KG1 (cell line): Measurements from ENCODE around the gene AP3B1.

Experiments used
- DNase-seq: peaks from one replicate; lab custom pipeline; 2025; lab: John Stamatoyannopoulos, UW

The AP3B1 gene

GRCh38 chr5:78291687-78292086 is 2.8 kb downstream of the AP3B1 start:
- no peak for DNase-seq

DNA sequence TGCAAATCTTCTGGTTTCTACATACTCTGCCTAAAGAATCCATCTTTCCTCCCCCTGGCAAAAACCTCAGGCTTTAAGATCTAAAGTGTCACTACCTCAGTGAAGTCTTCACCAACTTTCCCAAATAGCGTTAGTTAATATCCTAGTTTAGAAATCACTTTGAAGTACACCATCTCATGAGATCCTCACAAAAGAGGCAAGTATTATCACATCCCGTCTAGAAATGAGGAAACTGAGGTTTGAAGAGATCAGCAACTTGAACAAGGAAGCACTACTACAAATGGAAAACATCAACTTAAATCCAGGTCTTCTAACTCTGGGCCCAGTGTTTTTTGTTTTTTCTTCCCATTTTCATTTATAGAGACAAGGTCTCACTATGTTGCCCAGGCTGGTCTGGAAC is 4.6 kb downstream of the AP3B1 start:
- no peak for DNase-seq

GRCh38 chr5:78288246-78288645 is 6.3 kb downstream of the AP3B1 start:
- DNase-seq: no peak

- DNase-seq: no peak
These were observed 6.7 kb downstream of the AP3B1 start for GRCh38 chr5:78287833-78288232.

DNA sequence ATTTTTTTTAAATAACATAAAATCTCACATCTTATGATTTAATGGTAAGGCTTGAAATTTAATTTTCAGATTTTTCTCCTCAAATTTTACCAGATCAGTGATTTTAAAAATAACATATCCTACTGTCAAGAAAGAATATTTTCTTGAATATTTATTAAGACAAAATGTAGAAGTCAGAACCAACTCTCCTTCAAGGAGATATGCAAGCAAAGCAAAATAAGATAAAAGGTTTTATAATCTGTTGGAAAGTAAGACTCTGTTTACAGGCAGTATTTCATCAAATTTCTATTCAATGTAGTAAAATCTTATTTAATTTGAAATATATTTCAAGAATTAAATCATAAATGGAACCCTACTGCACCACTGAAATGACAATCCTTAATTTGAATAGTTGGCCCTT is 7.3 kb downstream of the AP3B1 start:
- DNase-seq: no peak

DNA sequence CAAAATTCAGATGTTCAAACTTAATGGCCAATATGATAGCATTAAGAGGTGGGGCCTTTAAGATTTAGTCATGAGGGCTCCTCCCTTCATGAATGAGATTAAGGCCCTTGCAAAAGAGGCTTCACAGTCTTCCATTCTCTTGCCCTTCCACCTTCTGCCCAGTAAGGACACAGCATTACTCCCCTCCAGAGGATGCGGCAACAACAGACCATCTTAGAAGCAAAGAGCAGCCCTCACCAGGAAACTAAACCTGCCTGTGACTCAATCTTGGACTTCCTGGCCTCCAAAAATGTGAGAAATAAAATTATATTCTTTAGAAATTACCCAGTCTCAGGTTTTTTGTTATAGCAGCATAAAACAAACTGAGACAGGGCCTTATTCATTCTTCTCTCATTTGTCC is 8.2 kb downstream of the AP3B1 start:
- no peak for DNase-seq

DNA sequence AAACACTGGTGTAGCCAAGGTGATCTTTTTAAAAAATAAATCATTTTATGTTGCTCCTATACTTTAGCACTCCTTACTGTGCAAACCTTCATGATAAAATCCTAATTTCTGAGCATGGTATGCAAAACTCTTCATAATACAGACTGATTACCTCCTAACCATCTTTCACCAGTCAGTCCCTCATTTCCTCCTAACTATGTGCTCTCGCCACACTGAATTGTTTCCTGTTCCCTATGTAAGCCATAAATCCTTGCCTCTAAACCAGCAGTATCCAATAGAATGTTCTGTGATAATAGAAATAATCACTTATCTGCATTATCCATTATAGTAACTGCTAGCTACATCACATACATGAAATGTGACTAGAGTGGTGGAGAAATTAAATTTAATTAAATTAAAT is 10.7 kb downstream of the AP3B1 start:
- DNase-seq: no peak

DNA sequence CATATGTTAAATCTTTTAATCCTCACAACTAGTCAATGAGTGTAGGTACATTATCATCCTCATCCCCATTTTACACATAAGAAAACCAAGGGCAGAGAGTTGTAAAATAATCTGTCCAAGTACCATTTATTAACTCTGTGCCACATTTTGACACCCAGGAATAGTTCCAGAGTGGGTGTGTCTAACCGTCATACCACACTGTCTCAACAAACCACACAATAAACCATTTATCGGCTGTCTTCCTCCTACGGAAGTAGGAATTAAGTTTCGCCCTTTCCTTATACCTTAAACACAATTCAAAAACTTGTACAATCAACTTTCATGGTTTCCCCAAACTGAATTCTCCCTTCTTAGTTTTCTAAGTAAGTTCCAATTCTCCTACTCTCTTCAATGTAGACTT is 11.4 kb downstream of the AP3B1 start:
- DNase-seq: no peak

DNA sequence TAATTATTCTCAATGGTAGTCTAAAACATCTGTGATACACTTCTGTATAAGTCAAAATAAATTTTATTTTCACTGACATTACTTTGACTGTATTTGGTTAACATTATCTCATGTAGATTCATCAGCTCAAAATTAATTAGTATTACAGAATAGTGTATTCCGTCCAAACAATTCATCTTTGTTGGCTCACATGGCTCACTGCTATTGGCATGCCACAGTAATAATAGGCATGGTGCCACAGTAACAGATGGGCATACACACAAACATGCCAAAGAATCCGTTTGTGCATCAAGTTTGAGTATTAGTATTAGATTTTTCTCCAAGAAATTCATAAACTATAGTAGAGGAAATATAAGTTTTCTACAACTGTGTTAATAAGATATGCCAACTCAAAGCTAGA is 14.2 kb downstream of the AP3B1 start:
- no peak for DNase-seq

GRCh38 chr5:78279194-78279593 is 15.3 kb downstream of the AP3B1 start:
- DNase-seq: no peak

DNA sequence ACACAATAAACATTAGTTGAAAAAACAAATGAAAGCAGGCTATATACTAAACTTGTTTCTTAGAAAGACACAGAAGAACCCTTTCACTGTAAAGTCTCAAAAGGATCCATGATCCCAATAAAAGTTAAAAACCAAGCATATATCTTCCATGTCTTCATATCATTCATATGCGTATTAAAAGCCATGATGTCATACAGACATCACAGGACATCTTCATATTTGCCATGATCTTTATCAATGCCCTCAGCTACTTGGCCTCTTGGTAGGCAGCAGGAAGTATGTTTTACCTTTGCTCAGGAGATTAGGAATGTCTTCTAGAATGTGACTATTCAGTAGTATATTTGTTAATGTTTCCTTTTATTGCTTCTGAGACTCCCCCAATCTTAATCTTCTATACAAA is 16.8 kb downstream of the AP3B1 start:
- no peak for DNase-seq

DNA sequence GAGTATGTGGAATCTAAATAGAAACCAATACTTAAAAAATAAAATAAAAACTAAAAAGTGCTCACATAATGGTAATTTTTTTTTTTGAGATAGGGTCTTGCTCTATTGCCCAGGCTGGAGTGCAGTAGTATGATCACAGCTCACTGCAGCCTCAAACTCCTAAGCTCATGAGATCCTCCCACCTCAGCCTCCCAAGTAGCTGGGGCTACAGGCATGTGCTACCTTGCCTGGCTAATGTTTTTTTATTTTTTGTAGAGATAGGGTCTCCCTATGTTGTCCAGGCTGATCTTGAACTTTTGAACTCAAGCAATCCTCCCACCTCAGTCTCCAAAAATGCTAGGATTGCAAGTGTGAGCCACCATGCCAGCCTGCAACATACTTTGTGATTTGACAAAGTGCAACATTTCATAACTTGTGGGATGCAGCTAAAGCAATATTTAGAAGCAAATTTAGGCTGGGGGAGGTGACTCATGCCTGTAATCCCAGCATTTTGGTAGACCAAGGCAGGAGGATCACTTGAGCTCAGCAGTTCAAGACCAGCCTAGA is 18.4 kb downstream of the AP3B1 start:
- no peak for DNase-seq

DNA sequence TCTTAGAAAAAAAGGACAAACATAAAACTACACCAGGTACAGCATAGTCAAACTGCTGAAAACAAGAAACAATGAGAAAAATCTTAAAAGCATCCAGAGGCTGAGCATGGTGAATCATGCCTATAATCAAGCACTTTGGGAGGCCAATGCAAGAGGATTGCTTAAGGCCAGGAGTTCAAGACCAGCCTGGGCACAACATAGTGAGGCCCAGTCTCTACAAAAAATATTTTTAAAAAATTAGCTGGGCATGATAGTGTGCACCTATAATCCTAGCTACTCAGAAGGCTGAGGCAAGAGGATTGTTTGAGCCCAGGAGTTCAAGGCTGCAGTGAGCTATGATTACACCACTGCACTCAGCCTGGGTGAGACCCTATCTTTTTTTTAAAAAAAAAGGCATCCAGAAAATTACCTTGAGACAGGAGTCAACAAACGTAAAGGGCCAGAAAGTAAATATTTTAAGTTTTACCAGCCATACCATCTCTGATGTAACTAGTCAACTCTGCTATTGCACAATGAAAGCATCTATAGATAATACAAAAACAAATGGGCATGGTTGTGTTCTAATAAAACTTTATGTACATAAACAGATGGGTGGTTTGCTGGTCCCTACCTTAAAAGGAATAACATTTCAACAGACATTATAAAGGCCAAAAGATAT is 19.8 kb downstream of the AP3B1 start:
- no peak for DNase-seq

- DNase-seq: no peak
These were observed 21.1 kb downstream of the AP3B1 start for GRCh38 chr5:78273436-78273835.

GRCh38 chr5:78271766-78272165 is 22.7 kb downstream of the AP3B1 start:
- DNase-seq: no peak

DNA sequence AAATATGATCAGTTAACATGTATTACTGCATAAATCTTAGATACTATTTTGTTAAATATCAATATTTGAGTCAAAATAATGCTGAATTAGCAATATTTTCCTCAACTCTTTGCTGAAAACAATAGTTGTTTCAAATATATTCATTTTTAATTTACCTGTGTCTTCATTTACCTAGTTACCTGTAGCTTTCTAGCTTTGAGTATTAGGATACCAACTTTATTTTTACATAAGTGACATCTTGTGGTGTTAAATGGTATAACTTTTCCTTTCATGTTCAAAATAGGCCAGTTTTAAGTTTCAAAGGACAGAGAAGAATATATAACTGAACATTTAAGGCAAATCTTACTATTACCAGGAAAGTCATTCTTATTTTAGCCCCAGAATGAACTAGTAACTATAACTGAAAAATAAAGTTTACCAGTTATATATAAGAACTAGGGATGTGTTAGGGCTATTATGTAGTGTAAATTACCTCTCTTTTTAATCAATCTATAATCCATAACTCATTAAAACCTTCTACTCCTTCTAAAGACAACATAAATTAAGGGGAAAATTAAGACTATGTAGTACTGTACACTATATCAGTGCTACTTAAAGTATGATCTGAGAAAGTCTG is 25.3 kb downstream of the AP3B1 start:
- DNase-seq: no peak

GRCh38 chr5:78268356-78268755 is 26.1 kb downstream of the AP3B1 start:
- no peak for DNase-seq

DNA sequence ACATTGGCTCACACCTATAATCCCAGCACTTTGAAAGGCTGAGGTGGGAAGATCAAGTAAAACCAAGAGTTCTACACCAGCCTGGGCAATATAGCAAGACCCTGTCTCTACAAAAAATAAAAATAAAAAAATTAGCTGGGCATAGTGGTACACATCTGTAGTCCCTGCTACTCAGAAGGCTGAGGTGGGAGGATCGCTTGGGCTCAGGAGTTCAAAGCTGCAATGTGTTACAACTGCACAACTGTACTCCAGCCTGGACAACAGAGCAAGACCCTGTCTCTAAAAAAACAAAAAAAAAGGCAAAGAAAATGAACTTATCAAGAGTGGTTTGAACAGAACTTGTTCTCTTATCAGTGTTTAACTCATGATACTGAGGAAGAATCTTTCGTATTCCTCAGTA is 29.3 kb downstream of the AP3B1 start:
- no peak for DNase-seq

GRCh38 chr5:78264600-78264999 is 29.9 kb downstream of the AP3B1 start:
- no peak for DNase-seq

DNA sequence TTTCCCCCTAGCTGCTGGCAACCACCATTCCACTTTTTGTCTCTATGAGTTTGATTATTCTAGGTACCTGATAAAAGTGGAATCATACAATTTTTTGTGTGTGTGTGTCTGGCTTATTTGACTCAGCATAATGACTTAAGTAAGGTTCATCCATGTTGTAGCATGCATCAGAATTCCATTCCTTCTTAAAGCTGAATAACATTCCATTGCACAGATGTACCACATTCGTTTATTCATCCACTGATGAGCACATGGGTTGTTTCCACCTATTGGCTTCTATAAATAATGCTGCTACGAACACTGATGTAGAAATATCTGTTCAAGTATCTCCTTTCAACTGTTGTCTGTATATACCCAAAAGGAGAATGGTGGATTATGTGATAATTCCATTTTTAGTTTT is 33.7 kb downstream of the AP3B1 start:
- DNase-seq: no peak

DNA sequence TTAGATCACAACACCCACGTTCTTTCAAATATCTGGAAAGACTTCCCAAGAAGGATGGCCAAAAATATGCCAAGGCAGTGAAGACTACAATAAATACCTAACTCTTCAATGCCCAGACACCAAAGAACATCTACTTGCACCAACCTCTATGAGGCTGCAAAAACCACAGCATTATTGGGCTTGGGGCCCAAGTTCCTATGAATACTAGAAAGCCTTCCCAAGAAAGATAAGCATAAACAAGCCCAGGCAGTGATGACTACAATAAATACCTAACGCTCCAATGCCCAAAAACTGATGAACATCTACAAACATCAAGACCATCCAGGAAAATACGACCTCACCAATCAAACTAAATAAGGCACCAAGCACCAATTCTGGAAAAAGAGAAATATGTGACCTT is 41.3 kb downstream of the AP3B1 start:
- DNase-seq: no peak

GRCh38 chr5:78252715-78253114 is 41.8 kb downstream of the AP3B1 start:
- DNase-seq: no peak

GRCh38 chr5:78251663-78252284 is 42.7 kb downstream of the AP3B1 start:
- no peak for DNase-seq

GRCh38 chr5:78245136-78245535 is 49.4 kb downstream of the AP3B1 start:
- DNase-seq: no peak
